Left lobe of liver (tissue), 2 donors: Measurements from ENCODE around the gene TPST1. TPM values are rescaled to one million over a fixed set of nuclear protein-coding genes. Genes with fewer than 3 reads are reported as not detected.
"Not testable (repeated sequence)": the region's sequence is repeated elsewhere in the genome, so short reads cannot be mapped to it uniquely, and the experiment has no call there.

Experiments
- ATAC-seq: fragments of 200-7000 bp; cut with Tn5 transposase; one replicate; pipeline ENCODE4 v1.9.1; 2020; ENCODE audit warnings: mild to moderate bottlenecking, moderate library complexity
- DNase-seq: peaks from one replicate; pipeline ENCODE4 v3.0.0-alpha.2; 2020; ENCODE audit warnings: low spot score
- total RNA-seq: library from RNA; stranded (reverse); gene quantifications from one replicate; pipeline ENCODE4 v1.2.1, GENCODE V29; 2021
- donor health status: DM: no; HTN: no; CAD: no; lungs with moderate emphysema.
- donor health status: DM: no; HTN: yes; CAD: no.

TPST1 gene
- total RNA-seq, 1 donor from 2014 or later: 14.5 TPM

- ATAC-seq, DNase-seq: not testable (repeated sequence)
These were observed 169.2 kb downstream of the TPST1 start for GRCh38 chr7:66374141-66374840.

GRCh38 chr7:66376264-66376945, 171.3 kb downstream of the TPST1 start:
- ATAC-seq (no peak), DNase-seq (no peak)

GRCh38 chr7:66377045-66377444, 171.9 kb downstream of the TPST1 start:
- DNase-seq: no peak
- no peak for ATAC-seq

- DNase-seq: no peak
- no peak for ATAC-seq
These were observed 172.6 kb downstream of the TPST1 start for GRCh38 chr7:66377714-66378113.

GRCh38 chr7:66379542-66380160, 174.5 kb downstream of the TPST1 start:
- ATAC-seq (no peak), DNase-seq (no peak)

GRCh38 chr7:66380272-66380888, 175.2 kb downstream of the TPST1 start:
- DNase-seq (no peak), ATAC-seq (no peak)

- not testable (repeated sequence) for DNase-seq
These were observed 177.2 kb downstream of the TPST1 start for GRCh38 chr7:66382182-66382923.

GRCh38 chr7:66385191-66385905, 180.2 kb downstream of the TPST1 start:
- DNase-seq: not testable (repeated sequence)
- ATAC-seq: peak; percentile 26

More at GRCh38 chr7:66382182-66382923, 177.2 kb downstream of the TPST1 start:
- not testable (repeated sequence) for ATAC-seq

GRCh38 chr7:66395128-66395571, 190.0 kb downstream of the TPST1 start:
- ATAC-seq, DNase-seq: not testable (repeated sequence)

- ATAC-seq, DNase-seq: not testable (repeated sequence)
These were observed 190.9 kb downstream of the TPST1 start for GRCh38 chr7:66396052-66396451.

GRCh38 chr7:66398841-66399240, 193.7 kb downstream of the TPST1 start:
- not testable (repeated sequence) for ATAC-seq, DNase-seq

GRCh38 chr7:66399566-66399965, 194.4 kb downstream of the TPST1 start:
- ATAC-seq (no peak), DNase-seq (no peak)

GRCh38 chr7:66400400-66400799, 195.3 kb downstream of the TPST1 start:
- ATAC-seq (no peak), DNase-seq (no peak)

- not testable (repeated sequence) for DNase-seq, ATAC-seq
These were observed 196.0 kb downstream of the TPST1 start for GRCh38 chr7:66401126-66401525.

- not testable (repeated sequence) for DNase-seq, ATAC-seq
These were observed 196.8 kb downstream of the TPST1 start for GRCh38 chr7:66401932-66402331.

- ATAC-seq (no peak), DNase-seq (no peak)
These were observed 198.4 kb downstream of the TPST1 start for GRCh38 chr7:66403564-66403963.

- ATAC-seq: no peak
These were observed 204.4 kb downstream of the TPST1 start for GRCh38 chr7:66409493-66409892.

More at GRCh38 chr7:66409493-66409892, 204.4 kb downstream of the TPST1 start:
- DNase-seq: peak; percentile 3
